Adrenal gland (tissue), 12 donors: ENCODE results near the gene MISP. TPM values are rescaled to one million over a fixed set of nuclear protein-coding genes. Genes with fewer than 3 reads are reported as not detected.
A peak's percentile ranks its signal among the peaks of the same experiment; 100 is the strongest.

Experiments used
- DNase-seq, 7 donors: peaks; one replicate each; pipeline ENCODE4 v3.0.0-alpha.2; 2019 to 2020
- H3K27ac ChIP-seq, 5 donors: fragments of 200-600 bp; sonication (generic) in 4 of 5; 1 replicate in 3 of 5; 2 replicates in 2 of 5; pipeline versions ENCODE4 v1.5.1 to v1.8.0; 2016 to 2020; ENCODE audit warnings: mild to moderate bottlenecking in 1 of 5
- H3K27me3 ChIP-seq: fragments of 200-600 bp; 2 replicates; pipeline ENCODE4 v1.8.0; 2021
- H3K36me3 ChIP-seq, 2 donors: fragments of 200-600 bp; replicated peaks in 1 of 2; 1 replicate in 1 of 2; 2 replicates in 1 of 2; pipeline versions ENCODE4 v1.5.1 to v1.8.0; 2018 to 2022
- H3K4me1 ChIP-seq, 2 donors: fragments of 200-600 bp; replicated peaks in 1 of 2; 1 replicate in 1 of 2; 2 replicates in 1 of 2; pipeline versions ENCODE4 v1.5.1 to v1.8.0; 2018 to 2021
- H3K4me3 ChIP-seq, 4 donors: fragments of 200-600 bp; sonication (generic) in 3 of 4; one replicate each; pipeline ENCODE4 v1.5.1; 2016 to 2018
- H3K9me3 ChIP-seq, 3 donors: fragments of 200-600 bp; sonication (generic) in 1 of 3; replicated peaks in 1 of 3; 1 replicate in 2 of 3; 2 replicates in 1 of 3; pipeline versions ENCODE4 v1.5.1 to v1.8.0; 2016 to 2021
- CTCF ChIP-seq, 6 experiments: fragments of 450-650 bp in 4 of 6; fragments of 200-600 bp in 2 of 6; sonication (generic) in 1 of 6; IDR thresholded peaks; 1 replicate in 5 of 6; 2 replicates in 1 of 6; pipeline versions ENCODE4 v1.5.1 to v1.8.0; 2016 to 2021; ENCODE audit warnings: antibody characterized with exemption in 6 of 6, mild to moderate bottlenecking in 2 of 6, moderate library complexity in 1 of 6
- POLR2A ChIP-seq, 2 donors: fragments of 450-650 bp; IDR thresholded peaks; one replicate each; pipeline ENCODE4 v1.6.1; 2017; ENCODE audit warnings: antibody characterized with exemption in 2 of 2, mild to moderate bottlenecking in 2 of 2, moderate library complexity in 1 of 2
- WGBS, 4 donors: extraction: QIAGEN DNeasy Blood & Tissue Kit in 2 of 4; methylation state at CpG; one replicate each; pipeline versions ENCODE4 v1.1.5 to v1.1.7; 2013 to 2017; 5-methylcytosine and 5-hydroxymethylcytosine counted together
- intact Hi-C, 2 donors: fragments of 100-400 bp; cut with DNase I; formaldehyde crosslinking; loops; one replicate each; pipeline versions ENCODE4 v1.14.1 to v1.15.0; 2022 to 2023
- polyA plus RNA-seq, 3 donors: library from polyadenylated mRNA; stranded (reverse); fragments of 200-250 nt in 2 of 3; fragments of 350-450 nt in 1 of 3; fragmentation: Illumina TruSeq in 1 of 3; extraction: RNeasy Lipid Tissue Mini Kit (QIAGEN cat#74804) in 1 of 3; gene quantifications; one replicate each; pipeline ENCODE4 v1.2.3, GENCODE V29; 2013 to 2014
- total RNA-seq, 9 donors: library from RNA; depleted of rRNA in 4 of 9; stranded (reverse); fragments of >200 nt in 4 of 9; fragments of 120-200 nt in 1 of 9; fragmentation: NEBNext Ultra II Directional in 1 of 9; extraction: Animal tissue kit (Norgen Biotek cat#: 25700) in 1 of 9; gene quantifications; one replicate each; pipeline versions ENCODE4 v1.1.0 to v1.2.4, GENCODE V29; 2013 to 2023
- donor health status: healthy with polysubstance abuse.
- donor health status: Bipolar disorder and iron deficiency.
- donor health status: DM: yes; HTN: yes; CAD: no.
- donor health status: DM: no; HTN: no; CAD: no.
- donor health status: DM: no; HTN: no; CAD: no.
- donor health status: DM: yes; HTN: yes; CAD: no.

MISP gene
- total and polyA plus RNA-seq, 12 donors = 0.06 to 0.43 (median 0.11) TPM; not detected in 6

- WGBS, 4 donors = 15 to 43% (median 26%) methylated on average over 2 to 51 of the region's 58 CpGs
- Histone ChIP-seq H3K9me3 (no peaks in the 10 kb centered on the region), H3K4me1 (peaks cover 21 to 30% of the 10 kb centered on the region in 2 donors), H3K27ac (peak overlapping the region in 3 of 5 donors; percentile 66 to 95 (median 79)), H3K4me3 (peak overlapping the region in 1 of 4 donors; percentile 51), H3K27me3 (no peaks in the 10 kb centered on the region), H3K36me3 (no peaks in the 10 kb centered on the region)
- peak in 4 of 7 donors; percentile 46 to 68 (median 55) for DNase-seq
- TF ChIP-seq POLR2A (IDR thresholded peaks at IDR 0.05) (peak in 1 of 2 donors; percentile 22), CTCF (IDR thresholded peaks at IDR 0.05) (no peak)
- intact Hi-C loops = no loop called here
These were observed 30.4 kb upstream of the MISP start for GRCh38 chr19:720345-721160.

- intact Hi-C loops = no loop called here
- TF ChIP-seq CTCF (IDR thresholded peaks at IDR 0.05) = no peak
- TF ChIP-seq POLR2A (IDR thresholded peaks at IDR 0.05) = no peak
- H3K9me3 ChIP-seq = no peaks in the 10 kb centered on the region
- H3K36me3 ChIP-seq = no peaks in the 10 kb centered on the region
- no peak overlapping the region for H3K4me3 ChIP-seq
- peak in 4 of 7 donors; percentile 13 to 71 (median 41) for DNase-seq
- H3K27ac ChIP-seq = peak overlapping the region in 2 of 5 donors; percentile 21 to 58
- H3K27me3 ChIP-seq = no peaks in the 10 kb centered on the region
- H3K4me1 ChIP-seq = peaks cover 21 to 30% of the 10 kb centered on the region in 2 donors
- 55 to 88% (median 60%) methylated on average over 6 to 17 of the region's 17 CpGs for WGBS, 4 donors
These were observed 28.3 kb upstream of the MISP start for GRCh38 chr19:722553-723101.

GRCh38 chr19:723247-723646 lies 27.7 kb upstream of the MISP start:
- intact Hi-C loops = no loop called here
- TF ChIP-seq POLR2A (IDR thresholded peaks at IDR 0.05) (no peak), CTCF (IDR thresholded peaks at IDR 0.05) (no peak)
- no peak overlapping the region for H3K4me3 ChIP-seq
- H3K4me1 ChIP-seq = peaks cover 19 to 23% of the 10 kb centered on the region in 2 donors
- no peaks in the 10 kb centered on the region for H3K27me3 ChIP-seq
- no peaks in the 10 kb centered on the region for H3K36me3 ChIP-seq
- peak overlapping the region in 1 of 5 donors; percentile 58 for H3K27ac ChIP-seq
- no peaks in the 10 kb centered on the region for H3K9me3 ChIP-seq
- 43 to 79% (median 66%) methylated on average over 6 to 13 of the region's 13 CpGs for WGBS, 4 donors
- DNase-seq = no peak

GRCh38 chr19:723714-724113 lies 27.2 kb upstream of the MISP start:
- Histone ChIP-seq H3K27ac (no peak overlapping the region), H3K36me3 (no peaks in the 10 kb centered on the region), H3K4me3 (no peak overlapping the region), H3K4me1 (peaks cover 15 to 19% of the 10 kb centered on the region in 2 donors), H3K9me3 (no peaks in the 10 kb centered on the region), H3K27me3 (no peaks in the 10 kb centered on the region)
- 80 to 94% (median 92%) methylated on average over 18 of the region's 18 CpGs for WGBS, 4 donors
- DNase-seq = no peak
- TF ChIP-seq CTCF (IDR thresholded peaks at IDR 0.05) (no peak), POLR2A (IDR thresholded peaks at IDR 0.05) (no peak)
- intact Hi-C loops = no loop called here
